Measurements from ENCODE around the gene GALNT13.

DNA sequence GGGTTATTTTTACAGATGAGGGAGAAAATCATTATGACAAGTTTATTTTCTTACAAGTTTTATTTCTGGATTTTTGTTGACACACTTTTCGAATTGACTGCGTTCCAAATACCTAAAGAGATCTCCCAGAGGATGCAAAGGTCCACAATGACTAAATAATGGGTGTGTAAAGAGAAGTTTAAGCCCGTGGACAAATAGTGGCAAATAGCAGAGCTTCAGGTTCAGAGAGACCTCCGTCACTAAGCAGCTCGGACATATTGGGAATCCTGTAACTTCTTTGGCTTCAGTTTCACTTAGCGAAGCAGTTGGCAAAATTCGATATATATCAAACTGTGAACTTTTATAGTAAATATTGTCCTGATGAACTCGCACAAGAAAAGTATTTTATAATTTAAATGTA, 556.3 kb downstream of the GALNT13 start:
- TF ChIP-seq, protein P1, sequence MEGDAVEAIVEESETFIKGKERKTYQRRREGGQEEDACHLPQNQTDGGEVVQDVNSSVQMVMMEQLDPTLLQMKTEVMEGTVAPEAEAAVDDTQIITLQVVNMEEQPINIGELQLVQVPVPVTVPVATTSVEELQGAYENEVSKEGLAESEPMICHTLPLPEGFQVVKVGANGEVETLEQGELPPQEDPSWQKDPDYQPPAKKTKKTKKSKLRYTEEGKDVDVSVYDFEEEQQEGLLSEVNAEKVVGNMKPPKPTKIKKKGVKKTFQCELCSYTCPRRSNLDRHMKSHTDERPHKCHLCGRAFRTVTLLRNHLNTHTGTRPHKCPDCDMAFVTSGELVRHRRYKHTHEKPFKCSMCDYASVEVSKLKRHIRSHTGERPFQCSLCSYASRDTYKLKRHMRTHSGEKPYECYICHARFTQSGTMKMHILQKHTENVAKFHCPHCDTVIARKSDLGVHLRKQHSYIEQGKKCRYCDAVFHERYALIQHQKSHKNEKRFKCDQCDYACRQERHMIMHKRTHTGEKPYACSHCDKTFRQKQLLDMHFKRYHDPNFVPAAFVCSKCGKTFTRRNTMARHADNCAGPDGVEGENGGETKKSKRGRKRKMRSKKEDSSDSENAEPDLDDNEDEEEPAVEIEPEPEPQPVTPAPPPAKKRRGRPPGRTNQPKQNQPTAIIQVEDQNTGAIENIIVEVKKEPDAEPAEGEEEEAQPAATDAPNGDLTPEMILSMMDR (conservative IDR thresholded peaks at IDR 0.05; ENCODE audit: low read length), result no peak
- no peak for TF ChIP-seq EZH2phosphoT487 (IDR thresholded peaks at IDR 0.05; ENCODE audit: borderline replicate concordance, low read depth, low read length)

Data from OCI-LY7 (cell line).